Measurements from ENCODE around the gene GRAMD2B. TPM values are rescaled to one million over a fixed set of nuclear protein-coding genes. Genes with fewer than 3 reads are reported as not detected.
"Not testable (repeated sequence)": the region's sequence is repeated elsewhere in the genome, so short reads cannot be mapped to it uniquely, and the experiment has no call there.

GRAMD2B gene
- total RNA-seq, 4 donors from 2014 or later, result 38.0 to 165 (median 129) TPM

- no peaks in the 10 kb centered on the region for H3K9me3 ChIP-seq
- no peak overlapping the region for H3K27ac ChIP-seq
- H3K4me3 ChIP-seq, result no peak overlapping the region
- H3K36me3 ChIP-seq, result peaks cover 0 to 30% (median 0%) of the 10 kb centered on the region in 3 donors
- TF ChIP-seq CTCF (IDR thresholded peaks at IDR 0.05), result no peak
- no peak for TF ChIP-seq POLR2A (IDR thresholded peaks at IDR 0.05)
- DNase-seq, result no peak
- no peaks in the 10 kb centered on the region for H3K27me3 ChIP-seq
- peaks cover 0 to 7% (median 0%) of the 10 kb centered on the region in 4 donors for H3K4me1 ChIP-seq
Observed at GRCh38 chr5:126464016-126464415, 40.8 kb downstream of the GRAMD2B start.

GRCh38 chr5:126464959-126465358, 41.8 kb downstream of the GRAMD2B start:
- no peak overlapping the region for H3K4me3 ChIP-seq
- peaks cover 0 to 37% (median 0%) of the 10 kb centered on the region in 3 donors for H3K36me3 ChIP-seq
- H3K9me3 ChIP-seq, result no peaks in the 10 kb centered on the region
- H3K27ac ChIP-seq, result peak overlapping the region in 1 of 4 donors; percentile 38
- H3K4me1 ChIP-seq, result peaks cover 0 to 7% (median 0%) of the 10 kb centered on the region in 4 donors
- no peaks in the 10 kb centered on the region for H3K27me3 ChIP-seq
- DNase-seq, result peak in 2 of 3 donors; percentile 64 to 66
- TF ChIP-seq POLR2A (IDR thresholded peaks at IDR 0.05) (no peak), CTCF (IDR thresholded peaks at IDR 0.05) (no peak)

- H3K9me3 ChIP-seq, result no peaks in the 10 kb centered on the region
- no peak for TF ChIP-seq CTCF (IDR thresholded peaks at IDR 0.05)
- no peak for TF ChIP-seq POLR2A (IDR thresholded peaks at IDR 0.05)
- H3K4me1 ChIP-seq, result peaks cover 0 to 7% (median 0%) of the 10 kb centered on the region in 4 donors
- no peak overlapping the region for H3K4me3 ChIP-seq
- no peak for DNase-seq
- H3K27ac ChIP-seq, result no peak overlapping the region
- H3K27me3 ChIP-seq, result no peaks in the 10 kb centered on the region
- peaks cover 0 to 61% (median 0%) of the 10 kb centered on the region in 3 donors for H3K36me3 ChIP-seq
Observed at GRCh38 chr5:126468091-126468490, 44.9 kb downstream of the GRAMD2B start.

- H3K27ac ChIP-seq, result peak overlapping the region in 1 of 4 donors; percentile 18
- TF ChIP-seq CTCF (IDR thresholded peaks at IDR 0.05) (no peak), POLR2A (IDR thresholded peaks at IDR 0.05) (no peak)
- no peak for DNase-seq
- no peaks in the 10 kb centered on the region for H3K27me3 ChIP-seq
- H3K4me1 ChIP-seq, result peaks cover 0 to 7% (median 0%) of the 10 kb centered on the region in 4 donors
- H3K4me3 ChIP-seq, result no peak overlapping the region
- H3K36me3 ChIP-seq, result peaks cover 0 to 69% (median 0%) of the 10 kb centered on the region in 3 donors
- no peaks in the 10 kb centered on the region for H3K9me3 ChIP-seq
Observed at GRCh38 chr5:126469536-126470316, 46.5 kb downstream of the GRAMD2B start.

GRCh38 chr5:126470529-126470928, 47.3 kb downstream of the GRAMD2B start:
- H3K27me3 ChIP-seq, DNase-seq, H3K4me1 ChIP-seq, H3K9me3 ChIP-seq, H3K27ac ChIP-seq, H3K4me3 ChIP-seq: not testable (repeated sequence)
- peaks cover 0 to 75% (median 0%) of the 10 kb centered on the region in 3 donors for H3K36me3 ChIP-seq

GRCh38 chr5:126471247-126471646, 48.0 kb downstream of the GRAMD2B start:
- H3K27me3 ChIP-seq, result no peaks in the 10 kb centered on the region
- TF ChIP-seq POLR2A (IDR thresholded peaks at IDR 0.05), result no peak
- no peak for TF ChIP-seq CTCF (IDR thresholded peaks at IDR 0.05)
- peaks cover 0 to 75% (median 0%) of the 10 kb centered on the region in 3 donors for H3K36me3 ChIP-seq
- H3K9me3 ChIP-seq, result no peaks in the 10 kb centered on the region
- H3K4me1 ChIP-seq, result peaks cover 0 to 7% (median 0%) of the 10 kb centered on the region in 4 donors
- DNase-seq, result no peak
- no peak overlapping the region for H3K27ac ChIP-seq
- no peak overlapping the region for H3K4me3 ChIP-seq

Measured in Peyer's patch (tissue), 4 donors.